HepG2 (cell line): ENCODE data around the gene TRIM31. TPM values are rescaled to one million over a fixed set of nuclear protein-coding genes. Genes with fewer than 3 reads are reported as not detected.

Source experiments
- ATF1 ChIP-seq: IDR thresholded peaks from 2 replicates; pipeline ENCODE4 v1.6.1; 2016; ENCODE audit warnings: mild to moderate bottlenecking, control low read depth
- CTCF ChIP-seq: sonication (generic); formaldehyde crosslinking; IDR thresholded peaks from 2 replicates; pipeline ENCODE4 v1.5.0; 2020; ENCODE audit warnings: mild to moderate bottlenecking, missing genetic modification reagents, moderate library complexity
- IKZF4 ChIP-seq: sonication (generic); formaldehyde crosslinking; IDR thresholded peaks from 2 replicates; pipeline ENCODE4 v1.5.1; 2020; ENCODE audit warnings: borderline replicate concordance, mild to moderate bottlenecking, low read depth, missing genetic modification reagents; ENCODE audit errors: not compliant biosample characterization
- KDM2A ChIP-seq: sonication (generic); formaldehyde crosslinking; IDR thresholded peaks from 2 replicates; pipeline ENCODE4 v1.4.0; 2020; ENCODE audit warnings: low read depth, missing genetic modification reagents, borderline replicate concordance
- KLF16 ChIP-seq, 2 experiments: sonication (generic) in 1 of 2; formaldehyde crosslinking in 1 of 2; IDR thresholded peaks; 2 replicates each; pipeline versions ENCODE4 v1.6.1 to v1.8.0; 2016 to 2023; ENCODE audit warnings: missing genetic modification reagents in 2 of 2, missing compliant biosample characterization in 1 of 2
- LRRFIP1 ChIP-seq: sonication (generic); formaldehyde crosslinking; conservative IDR thresholded peaks from 2 replicates; pipeline ENCODE4 v1.4.0; 2020; ENCODE audit warnings: missing genetic modification reagents
- MZF1 ChIP-seq: sonication (generic); formaldehyde crosslinking; IDR thresholded peaks from 2 replicates; pipeline ENCODE4 v1.8.1; 2023; ENCODE audit warnings: mild to moderate bottlenecking, missing genetic modification reagents, borderline replicate concordance
- NR2F2 ChIP-seq: IDR thresholded peaks from 2 replicates; pipeline ENCODE4 v1.6.1; 2012; ENCODE audit warnings: low read depth, inconsistent platforms, borderline replicate concordance
- PHB2 ChIP-seq: fragments of 450-650 bp; IDR thresholded peaks from 2 replicates; pipeline ENCODE4 v1.6.1; 2018; ENCODE audit not compliant: partially characterized antibody
- RBM22 ChIP-seq: fragments of 200-400 bp; formaldehyde crosslinking; optimal IDR thresholded peaks from 2 replicates; pipeline ENCODE3; 2017; ENCODE audit warnings: mild to moderate bottlenecking, low read length, moderate library complexity
- TBP ChIP-seq: sonication (generic); formaldehyde crosslinking; IDR thresholded peaks from 2 replicates; pipeline ENCODE4 v1.5.0; 2020; ENCODE audit warnings: missing genetic modification reagents
- ZBTB26 ChIP-seq: IDR thresholded peaks from 2 replicates; pipeline ENCODE4 v1.6.1; 2016; ENCODE audit warnings: missing compliant biosample characterization, missing genetic modification reagents, borderline replicate concordance
- ZNF263 ChIP-seq: sonication (generic); formaldehyde crosslinking; IDR thresholded peaks from 2 replicates; pipeline ENCODE4 v1.4.0; 2020; ENCODE audit warnings: missing genetic modification reagents
- ZNF3 ChIP-seq: IDR thresholded peaks from 2 replicates; pipeline ENCODE4 v1.7.0; 2017; ENCODE audit warnings: inconsistent platforms
- ZNF577 ChIP-seq: sonication (generic); formaldehyde crosslinking; IDR thresholded peaks from 2 replicates; pipeline ENCODE4 v1.4.0; 2020; ENCODE audit warnings: mild to moderate bottlenecking, low read depth, missing genetic modification reagents, borderline replicate concordance
- ZNF660 ChIP-seq: sonication (generic); formaldehyde crosslinking; IDR thresholded peaks from 2 replicates; pipeline ENCODE4 v1.5.1; 2020; ENCODE audit warnings: mild to moderate bottlenecking, low read depth, missing genetic modification reagents, borderline replicate concordance
- ZNF75D ChIP-seq: sonication (generic); formaldehyde crosslinking; IDR thresholded peaks from 2 replicates; pipeline ENCODE4 v1.8.1; 2023; ENCODE audit warnings: missing genetic modification reagents, mild to moderate bottlenecking, borderline replicate concordance
- ZNF770 ChIP-seq: sonication (generic); formaldehyde crosslinking; IDR thresholded peaks from 2 replicates; pipeline ENCODE4 v1.5.0; 2020; ENCODE audit warnings: mild to moderate bottlenecking, missing genetic modification reagents
- ZNF784 ChIP-seq: sonication (generic); formaldehyde crosslinking; IDR thresholded peaks from 2 replicates; pipeline ENCODE4 v1.5.1; 2020; ENCODE audit warnings: missing genetic modification reagents, mild to moderate bottlenecking, borderline replicate concordance
- ZNF879 ChIP-seq: sonication (generic); formaldehyde crosslinking; IDR thresholded peaks from 2 replicates; pipeline ENCODE4 v1.8.1; 2023; ENCODE audit warnings: missing genetic modification reagents
- polyA plus RNA-seq, 8 experiments: library from polyadenylated mRNA; depleted of rRNA in 3 of 8; stranded (reverse) in 7 of 8; unstranded in 1 of 8; fragments of >200 nt; fragmentation: Illumina TruSeq in 4 of 8; extraction: Trizol in 4 of 8; gene quantifications; 2 replicates each; pipeline versions ENCODE4 v1.2.1 to v1.2.3, GENCODE V29; 2011 to 2016; ENCODE audit warnings: low read depth in 4 of 8, missing spikeins in 1 of 8, mixed read lengths in 1 of 8; ENCODE audit not compliant: insufficient read depth in 1 of 8
- total RNA-seq, 5 experiments: library from RNA; depleted of rRNA; stranded (reverse); fragments of >200 nt; fragmentation: Illumina TruSeq; extraction: Trizol; gene quantifications; 2 replicates each; pipeline ENCODE4 v1.2.3, GENCODE V29; 2016; ENCODE audit warnings: low read depth in 1 of 5

Gene TRIM31
- total and polyA plus RNA-seq, 2 of the 13 experiments (the other 11 are each of a cell fraction or from before 2014, with no cell fraction given), result 0.13 to 0.51 TPM

- TF ChIP-seq CTCF (CRISPR knock-in tag), result peak; percentile 100
- TF ChIP-seq ZNF770 (CRISPR knock-in tag), result no peak
- no peak for TF ChIP-seq ZNF577 (CRISPR knock-in tag)
- no peak for TF ChIP-seq ATF1 (CRISPR knock-in tag)
- TF ChIP-seq NR2F2, result no peak
- no peak for TF ChIP-seq MZF1 (CRISPR knock-in tag)
- TF ChIP-seq RBM22, result no peak
- peak; percentile 82; the same call in 1 of the 2 replicates for TF ChIP-seq KDM2A
- TF ChIP-seq ZBTB26 (CRISPR knock-in tag), result no peak
- TF ChIP-seq ZNF3 (CRISPR knock-in tag), result no peak
- no peak for TF ChIP-seq PHB2
- no peak for TF ChIP-seq IKZF4
- no peak for TF ChIP-seq LRRFIP1 (CRISPR knock-in tag)
- no peak for TF ChIP-seq ZNF879 (CRISPR knock-in tag)
- no peak for TF ChIP-seq KLF16 (CRISPR knock-in tag; IDR thresholded peaks at IDR 0.05)
- TF ChIP-seq ZNF784, result no peak
- TF ChIP-seq ZNF263 (CRISPR knock-in tag), result no peak
- no peak for TF ChIP-seq ZNF75D
- TF ChIP-seq TBP, result no peak
- TF ChIP-seq ZNF660 (CRISPR knock-in tag), result no peak
These were observed 18.3 kb upstream of the TRIM31 start (continued) for GRCh38 chr6:30130887-30131862.
